GM12873 (cell line): ENCODE results near the gene MALSU1.

ENCODE experiments used
- CTCF ChIP-seq: IDR thresholded peaks from 2 replicates; pipeline ENCODE4 v1.5.1; 2012; ENCODE audit warnings: low read depth, mild to moderate bottlenecking, moderate library complexity, low read length, control low read depth; ENCODE audit not compliant: insufficient read depth; ENCODE audit errors: missing control alignments

MALSU1 gene

GRCh38 chr7:23266918-23267317 is 32.2 kb upstream of the MALSU1 start:
- no peak for TF ChIP-seq CTCF

- TF ChIP-seq CTCF: no peak
Measured at GRCh38 chr7:23267357-23267756, 31.8 kb upstream of the MALSU1 start.

- no peak for TF ChIP-seq CTCF
Measured at GRCh38 chr7:23268167-23268566, 31.0 kb upstream of the MALSU1 start.

- TF ChIP-seq CTCF: no peak
Measured at GRCh38 chr7:23268746-23269145, 30.4 kb upstream of the MALSU1 start.

- no peak for TF ChIP-seq CTCF
Measured at GRCh38 chr7:23272275-23272674, 26.9 kb upstream of the MALSU1 start.

- peak; percentile 93 for TF ChIP-seq CTCF
Measured at GRCh38 chr7:23273141-23273599, 26.0 kb upstream of the MALSU1 start.

- no peak for TF ChIP-seq CTCF
Measured at GRCh38 chr7:23275912-23276311, 23.2 kb upstream of the MALSU1 start.
